Testis (tissue), 3 donors: ENCODE measurements around the gene SEMA6A. TPM values are rescaled to one million over a fixed set of nuclear protein-coding genes. Genes with fewer than 3 reads are reported as not detected.

ENCODE experiments used
- DNase-seq: peaks from one replicate; pipeline ENCODE4 v3.0.0-alpha.2; 2019
- H3K27ac ChIP-seq, 2 donors: fragments of 200-600 bp; sonication (generic); one replicate each; pipeline ENCODE4 v1.5.1; 2019
- H3K27me3 ChIP-seq: fragments of 200-600 bp; sonication (generic); one replicate; pipeline ENCODE4 v1.5.1; 2019
- H3K36me3 ChIP-seq: fragments of 200-600 bp; sonication (generic); one replicate; pipeline ENCODE4 v1.5.1; 2017; ENCODE audit warnings: low read depth; ENCODE audit errors: missing control alignments
- H3K4me1 ChIP-seq: fragments of 200-600 bp; sonication (generic); one replicate; pipeline ENCODE4 v1.5.1; 2019
- H3K4me3 ChIP-seq, 2 donors: fragments of 200-600 bp; sonication (generic); one replicate each; pipeline ENCODE4 v1.5.1; 2017 to 2019
- H3K9me3 ChIP-seq: fragments of 200-600 bp; sonication (generic); one replicate; pipeline ENCODE4 v1.5.1; 2017
- CTCF ChIP-seq, 3 experiments: fragments of 450-650 bp in 2 of 3; fragments of 200-600 bp in 1 of 3; sonication (generic) in 1 of 3; IDR thresholded peaks; one replicate each; pipeline ENCODE4 v1.5.1; 2016 to 2019; ENCODE audit warnings: antibody characterized with exemption in 3 of 3, mild to moderate bottlenecking in 2 of 3, moderate library complexity in 1 of 3
- POLR2A ChIP-seq: fragments of 450-650 bp; IDR thresholded peaks from one replicate; pipeline ENCODE4 v1.6.1; 2017; ENCODE audit warnings: antibody characterized with exemption, mild to moderate bottlenecking, moderate library complexity
- WGBS, 2 donors: methylation state at CpG; one replicate each; pipeline ENCODE4 v1.1.5; 2018; 5-methylcytosine and 5-hydroxymethylcytosine counted together
- intact Hi-C: fragments of 100-400 bp; cut with DNase I; formaldehyde crosslinking; loops from one replicate; pipeline ENCODE4 v1.15.1; 2023; ENCODE audit warnings: low total_unique reads
- polyA plus RNA-seq: library from polyadenylated mRNA; stranded (reverse); fragments of 350-450 nt; fragmentation: Illumina TruSeq; extraction: RNeasy Lipid Tissue Mini Kit (QIAGEN cat#74804); gene quantifications from one replicate; pipeline ENCODE4 v1.2.3, GENCODE V29; 2014; ENCODE audit warnings: low read depth, low replicate concordance; ENCODE audit not compliant: insufficient read depth
- total RNA-seq, 2 donors: library from RNA; depleted of rRNA; stranded (reverse); fragments of >200 nt; gene quantifications; one replicate each; pipeline ENCODE4 v1.2.3, GENCODE V29; 2016

Gene SEMA6A
- total and polyA plus RNA-seq, 3 donors from 2014 or later, result 17.4 to 67.6 (median 52.0) TPM

GRCh38 chr5:116467465-116467843 lies 107.2 kb downstream of the SEMA6A start:
- no peak for DNase-seq
- intact Hi-C loops, result no loop called here
- TF ChIP-seq CTCF (IDR thresholded peaks at IDR 0.05) (no peak), POLR2A (no peak)
- Histone ChIP-seq H3K4me3 (no peak overlapping the region), H3K27me3 (no peaks in the 10 kb centered on the region), H3K4me1 (peaks cover 15% of the 10 kb centered on the region), H3K36me3 (no peaks in the 10 kb centered on the region), H3K27ac (no peak overlapping the region), H3K9me3 (no peaks in the 10 kb centered on the region)
- 92 to 95% methylated on average over 4 to 5 of the region's 5 CpGs for WGBS, 2 donors

- intact Hi-C loops, result no loop called here
- WGBS, 2 donors, result 78 to 83% methylated on average over 7 of the region's 7 CpGs
- Histone ChIP-seq H3K27ac (no peak overlapping the region), H3K9me3 (no peaks in the 10 kb centered on the region), H3K4me1 (peaks cover 19% of the 10 kb centered on the region), H3K36me3 (no peaks in the 10 kb centered on the region), H3K4me3 (no peak overlapping the region), H3K27me3 (no peaks in the 10 kb centered on the region)
- no peak for DNase-seq
- TF ChIP-seq CTCF (IDR thresholded peaks at IDR 0.05) (no peak), POLR2A (no peak)
Measured at GRCh38 chr5:116466727-116467464, 107.7 kb downstream of the SEMA6A start.

GRCh38 chr5:116465411-116465810 lies 109.2 kb downstream of the SEMA6A start:
- no peak overlapping the region for H3K4me3 ChIP-seq
- peaks cover 25% of the 10 kb centered on the region for H3K4me1 ChIP-seq
- peak overlapping the region in 1 of 2 donors; percentile 4 for H3K27ac ChIP-seq
- 94 to 99% methylated on average over 3 of the region's 3 CpGs for WGBS, 2 donors
- intact Hi-C loops, result no loop called here
- no peak for DNase-seq
- TF ChIP-seq CTCF (IDR thresholded peaks at IDR 0.05), result no peak
- TF ChIP-seq POLR2A, result no peak
- no peaks in the 10 kb centered on the region for H3K36me3 ChIP-seq
- no peaks in the 10 kb centered on the region for H3K9me3 ChIP-seq
- H3K27me3 ChIP-seq, result no peaks in the 10 kb centered on the region

- WGBS, 2 donors, result 51 to 76% methylated on average over 7 of the region's 7 CpGs
- intact Hi-C loops, result no loop called here
- H3K4me3 ChIP-seq, result no peak overlapping the region
Measured at GRCh38 chr5:116464144-116464708, 110.4 kb downstream of the SEMA6A start.

More at GRCh38 chr5:116464144-116464708, 110.4 kb downstream of the SEMA6A start:
- Histone ChIP-seq H3K9me3 (no peaks in the 10 kb centered on the region), H3K27me3 (no peaks in the 10 kb centered on the region), H3K27ac (peak overlapping the region; percentile 60 to 73), H3K4me1 (peaks cover 25% of the 10 kb centered on the region), H3K36me3 (no peaks in the 10 kb centered on the region)
- no peak for DNase-seq
- TF ChIP-seq POLR2A, result no peak
- no peak for TF ChIP-seq CTCF (IDR thresholded peaks at IDR 0.05)
